EH (cell line): Measurements from ENCODE around the gene HOXD10.

ENCODE experiments used
- DNase-seq: peaks from one replicate; pipeline ENCODE4 v3.0.0-alpha.2; 2015; ENCODE audit warnings: low read depth

Gene HOXD10

GRCh38 chr2:176096243-176096985 is 20.2 kb upstream of the HOXD10 start:
- peak; percentile 51 for DNase-seq

GRCh38 chr2:176096986-176097819 is 19.4 kb upstream of the HOXD10 start:
- peak; percentile 78 for DNase-seq

- no peak for DNase-seq
These were observed 18.7 kb upstream of the HOXD10 start for GRCh38 chr2:176097820-176098365.

GRCh38 chr2:176098366-176099158 is 18.0 kb upstream of the HOXD10 start:
- peak; percentile 30 for DNase-seq

GRCh38 chr2:176099159-176099727 is 17.3 kb upstream of the HOXD10 start:
- no peak for DNase-seq

- no peak for DNase-seq
These were observed 16.6 kb upstream of the HOXD10 start, which contains the start of gene HOXD12 for GRCh38 chr2:176099728-176100546. TSS of gene HOXD12 (plus strand) at chr2:176099795. CDS start at chr2:176099802, 7 bp downstream.

GRCh38 chr2:176100547-176101140 is 15.9 kb upstream of the HOXD10 start:
- no peak for DNase-seq

GRCh38 chr2:176101216-176101830 is 15.3 kb upstream of the HOXD10 start:
- DNase-seq, result no peak

GRCh38 chr2:176101842-176102241 is 14.7 kb upstream of the HOXD10 start:
- no peak for DNase-seq

- DNase-seq, result no peak
These were observed 14.2 kb upstream of the HOXD10 start for GRCh38 chr2:176102309-176102866.

GRCh38 chr2:176103194-176103593 is 13.4 kb upstream of the HOXD10 start:
- DNase-seq, result no peak

GRCh38 chr2:176103742-176104315 is 12.7 kb upstream of the HOXD10 start:
- DNase-seq, result no peak

GRCh38 chr2:176104316-176105077 is 12.1 kb upstream of the HOXD10 start:
- DNase-seq, result peak; percentile 94

GRCh38 chr2:176105078-176105729 is 11.4 kb upstream of the HOXD10 start:
- peak; percentile 51 for DNase-seq

- DNase-seq, result peak; percentile 16
These were observed 10.6 kb upstream of the HOXD10 start for GRCh38 chr2:176105730-176106580.

- peak; percentile 54 for DNase-seq
These were observed 9.7 kb upstream of the HOXD10 start, which contains the start of gene HOXD11 for GRCh38 chr2:176106581-176107539. TSS of gene HOXD11 (plus strand) at chr2:176107280. CDS start at chr2:176107356, 76 bp downstream.
